GM12891 (cell line): ENCODE data around the gene ZNF618.

Source experiments
- DNase-seq: peaks from one replicate; pipeline ENCODE4 v3.0.0; 2011; ENCODE audit warnings: low spot score; ENCODE audit not compliant: insufficient read length
- FAIRE-seq: peaks from 2 replicates; lab custom pipeline; 2011; peaks lifted over from hg19 to GRCh38; lab: Jason Lieb, UNC
- PAX5 ChIP-seq: IDR thresholded peaks from 2 replicates; pipeline ENCODE4 v1.6.1; 2011; ENCODE audit warnings: low read length, moderate library complexity, mild to moderate bottlenecking; ENCODE audit not compliant: insufficient read depth, severe bottlenecking
- POLR2A ChIP-seq: IDR thresholded peaks from 2 replicates; pipeline ENCODE4 v1.6.1; 2011; ENCODE audit warnings: low read depth, low read length, control low read depth
- POLR2AphosphoS5 ChIP-seq: IDR thresholded peaks from 2 replicates; pipeline ENCODE4 v1.6.1; 2011; ENCODE audit warnings: low read depth, low read length, control low read depth
- POU2F2 ChIP-seq: IDR thresholded peaks from 2 replicates; pipeline ENCODE4 v1.6.1; 2011; ENCODE audit warnings: low read depth, mild to moderate bottlenecking, control low read depth, low read length, moderate library complexity
- SPI1 ChIP-seq: IDR thresholded peaks from 2 replicates; pipeline ENCODE4 v1.6.1; 2011; ENCODE audit warnings: low read depth, low read length, control low read depth
- TAF1 ChIP-seq: IDR thresholded peaks from 2 replicates; pipeline ENCODE4 v1.6.1; 2011; ENCODE audit warnings: low read depth, low read length, control low read depth

Gene ZNF618

GRCh38 chr9:114031948-114032840 lies 156.1 kb downstream of the ZNF618 start:
- TF ChIP-seq TAF1 (no peak), POLR2A (no peak), PAX5 (no peak), POU2F2 (no peak)
- FAIRE-seq, result no peak
- DNase-seq, result no peak

- peak; percentile 42 for DNase-seq
- no peak for FAIRE-seq
- TF ChIP-seq SPI1 (no peak), PAX5 (no peak), TAF1 (no peak), POLR2A (no peak), POLR2AphosphoS5 (no peak), POU2F2 (no peak)
Observed at GRCh38 chr9:114033397-114034103, 157.4 kb downstream of the ZNF618 start.

- FAIRE-seq, result no peak
- no peak for TF ChIP-seq TAF1
- no peak for TF ChIP-seq POLR2A
- TF ChIP-seq SPI1, result no peak
- no peak for TF ChIP-seq POLR2AphosphoS5
- no peak for TF ChIP-seq PAX5
- TF ChIP-seq POU2F2, result no peak
- DNase-seq, result no peak
Observed at GRCh38 chr9:114034196-114034595, 158.1 kb downstream of the ZNF618 start.

- DNase-seq, result no peak
- no peak for TF ChIP-seq TAF1
- no peak for TF ChIP-seq POLR2A
- no peak for TF ChIP-seq PAX5
- no peak for TF ChIP-seq POU2F2
- no peak for TF ChIP-seq SPI1
- no peak for TF ChIP-seq POLR2AphosphoS5
- FAIRE-seq, result no peak
Observed at GRCh38 chr9:114034661-114035062, 158.6 kb downstream of the ZNF618 start.

- no peak for DNase-seq
- FAIRE-seq, result no peak
- TF ChIP-seq TAF1, result no peak
- TF ChIP-seq POLR2AphosphoS5, result no peak
- TF ChIP-seq POLR2A, result no peak
- no peak for TF ChIP-seq SPI1
- TF ChIP-seq POU2F2, result no peak
- TF ChIP-seq PAX5, result no peak
Observed at GRCh38 chr9:114035221-114035844, 159.2 kb downstream of the ZNF618 start.

- no peak for DNase-seq
- no peak for FAIRE-seq
- TF ChIP-seq SPI1 (no peak), POLR2A (no peak)
Observed at GRCh38 chr9:114035845-114036801, 160.0 kb downstream of the ZNF618 start.

GRCh38 chr9:114037249-114037648 lies 161.1 kb downstream of the ZNF618 start:
- DNase-seq (no peak), FAIRE-seq (no peak)
- TF ChIP-seq POLR2A, result no peak
- TF ChIP-seq POU2F2, result no peak
- no peak for TF ChIP-seq PAX5
- no peak for TF ChIP-seq SPI1
- TF ChIP-seq POLR2AphosphoS5, result no peak
- no peak for TF ChIP-seq TAF1

- no peak for DNase-seq
Observed at GRCh38 chr9:114037961-114038723, 162.0 kb downstream of the ZNF618 start.

More at GRCh38 chr9:114037961-114038723, 162.0 kb downstream of the ZNF618 start:
- no peak for FAIRE-seq
- no peak for TF ChIP-seq POU2F2
- no peak for TF ChIP-seq POLR2AphosphoS5
- no peak for TF ChIP-seq PAX5
- TF ChIP-seq TAF1, result no peak
- TF ChIP-seq POLR2A, result no peak
- TF ChIP-seq SPI1, result no peak
